Right lobe of liver (tissue), 4 donors: ENCODE results near the gene SLC41A3.

Experiments
- CTCF ChIP-seq, 4 donors: fragments of 200-600 bp in 3 of 4; fragments of 450-650 bp in 1 of 4; IDR thresholded peaks; one replicate each; pipeline versions ENCODE4 v1.5.1 to v1.8.0; 2016 to 2022; ENCODE audit warnings: antibody characterized with exemption in 4 of 4, mild to moderate bottlenecking in 2 of 4
- POLR2A ChIP-seq: fragments of 450-650 bp; IDR thresholded peaks from one replicate; pipeline ENCODE4 v1.6.1; 2017; ENCODE audit warnings: antibody characterized with exemption, mild to moderate bottlenecking
- donor health status: DM: no; HTN: no; CAD: no.
- donor health status: DM: no; HTN: no; CAD: no.
- donor health status: DM: no; HTN: yes; CAD: no.

GRCh38 chr3:126017362-126017761, 66.6 kb downstream of the SLC41A3 start:
- TF ChIP-seq POLR2A (no peak), CTCF (IDR thresholded peaks at IDR 0.05) (no peak)
